Activated B cell treated with CpG ODN at 0.5 μM for 24 hours (primary cell): ENCODE data around the gene TTLL3. TPM values are rescaled to one million over a fixed set of nuclear protein-coding genes. Genes with fewer than 3 reads are reported as not detected.
A peak's percentile ranks its signal among the peaks of the same experiment; 100 is the strongest.

Source experiments
- ATAC-seq: fragments of 200-7000 bp; cut with Tn5 transposase; one replicate; pipeline ENCODE4 v1.10.0; 2021; ENCODE audit warnings: low read depth, mild to moderate bottlenecking, moderate library complexity
- CTCF ChIA-PET: fragments of 350-600 bp; sonication (Branson Sonifier 250); formaldehyde crosslinking; loops from one replicate; lab custom pipeline; 2021; ENCODE audit warnings: antibody characterized with exemption; lab: Charles Lee
- POLR2A ChIA-PET: fragments of 350-600 bp; sonication (Branson Sonifier 250); formaldehyde crosslinking; loops from one replicate; lab custom pipeline; 2021; ENCODE audit warnings: antibody characterized with exemption; lab: Charles Lee
- DNase-seq: peaks from one replicate; pipeline ENCODE4 v3.0.0; 2022
- H3K27ac Mint-ChIP-seq: one replicate; pipeline ENCODE4 v1.8.0; 2020; ENCODE audit warnings: mixed read lengths
- H3K27me3 Mint-ChIP-seq: one replicate; pipeline ENCODE4 v1.8.0; 2021; ENCODE audit warnings: mixed read lengths
- H3K36me3 Mint-ChIP-seq: one replicate; pipeline ENCODE4 v1.8.0; 2021; ENCODE audit warnings: low read depth, mixed read lengths
- H3K4me1 Mint-ChIP-seq: one replicate; pipeline ENCODE4 v1.8.0; 2021; ENCODE audit warnings: mixed read lengths
- H3K4me3 Mint-ChIP-seq: one replicate; pipeline ENCODE4 v1.8.0; 2020; ENCODE audit warnings: mild to moderate bottlenecking, mixed read lengths
- H3K9me3 Mint-ChIP-seq: one replicate; pipeline ENCODE4 v1.8.0; 2020; ENCODE audit warnings: mixed read lengths
- CTCF ChIP-seq: fragments of 200-600 bp; IDR thresholded peaks from one replicate; pipeline ENCODE4 v1.8.0; 2022; ENCODE audit warnings: antibody characterized with exemption, mild to moderate bottlenecking
- intact Hi-C: fragments of 100-400 bp; cut with micrococcal nuclease; formaldehyde crosslinking; loops from one replicate; pipeline ENCODE4 v1.15.1; 2024
- total RNA-seq: library from RNA; stranded (reverse); gene quantifications from 2 replicates; pipeline ENCODE4 v1.2.3, GENCODE V29; 2022

The TTLL3 gene
- total RNA-seq, 1 donor from 2014 or later, result 61.9 TPM

GRCh38 chr3:9793161-9793781 is 16.8 kb upstream of the TTLL3 start:
- Mint-ChIP-seq H3K4me1 (peaks cover 70% of the 10 kb centered on the region), H3K9me3 (no peaks in the 10 kb centered on the region), H3K27ac (peak overlapping the region; percentile 100), H3K36me3 (peaks cover 61% of the 10 kb centered on the region), H3K27me3 (no peaks in the 10 kb centered on the region), H3K4me3 (peak overlapping the region; percentile 99)
- TF ChIP-seq CTCF, result no peak
- DNase-seq (no peak), ATAC-seq (peak; percentile 2)
- CTCF ChIA-PET, result interaction anchor here (1.0 to 1.3 kb wide), 3 partner anchors 11 to 140 kb away, joined by 4 to 8 read pairs (median 7); partner anchors contain the start of gene CRELD1
- intact Hi-C loops, result loop anchor here (2.0 to 10.0 kb wide), 4 partner anchors 140 to 532 kb away; partner anchors contain the start of genes BRK1, CRELD1, EMC3 and SEC13
- POLR2A ChIA-PET, result interaction anchor here (0.6 to 6.2 kb wide), 34 partner anchors 8 to 569 kb away, joined by 3 to 146 read pairs (median 6); partner anchors contain the start of genes BRPF1, CAMK1, CRELD1 and EMC3

GRCh38 chr3:9794400-9794799 is 15.7 kb upstream of the TTLL3 start:
- POLR2A ChIA-PET, result interaction anchor here (0.8 to 6.2 kb wide), 5 partner anchors 12 to 192 kb away, joined by 6 to 146 read pairs (median 106); partner anchors contain the start of genes EMC3, OGG1 and TTLL3

GRCh38 chr3:9795207-9795606 is 14.9 kb upstream of the TTLL3 start:
- ATAC-seq, result peak; percentile 51

More at GRCh38 chr3:9794400-9794799, 15.7 kb upstream of the TTLL3 start:
- Mint-ChIP-seq H3K9me3 (no peaks in the 10 kb centered on the region), H3K27ac (peak overlapping the region; percentile 100), H3K4me1 (peaks cover 70% of the 10 kb centered on the region), H3K27me3 (no peaks in the 10 kb centered on the region), H3K4me3 (peak overlapping the region; percentile 99), H3K36me3 (peaks cover 63% of the 10 kb centered on the region)
- no peak for TF ChIP-seq CTCF
- ATAC-seq (no peak), DNase-seq (no peak)
- CTCF ChIA-PET, result interaction anchor here (1.6 kb wide), 1 partner anchor 44 kb away, joined by 5 read pairs; the partner anchor contains the start of gene OGG1
- intact Hi-C loops, result loop anchor here (5.0 to 10.0 kb wide), 2 partner anchors 323 to 530 kb away; partner anchors contain the start of genes BRK1 and SEC13

GRCh38 chr3:9797196-9797945 is 12.7 kb upstream of the TTLL3 start:
- Mint-ChIP-seq H3K4me1 (peaks cover 49% of the 10 kb centered on the region), H3K36me3 (peaks cover 76% of the 10 kb centered on the region), H3K27ac (peak overlapping the region; percentile 63), H3K4me3 (no peak overlapping the region), H3K9me3 (no peaks in the 10 kb centered on the region), H3K27me3 (no peaks in the 10 kb centered on the region)
- DNase-seq, result no peak
- intact Hi-C loops, result loop anchor here (10.0 kb wide), 1 partner anchor 527 kb away; the partner anchor contains the start of gene SEC13
- ChIA-PET CTCF (interaction anchor here (1.0 kb wide), 1 partner anchor 18 kb away, joined by 5 read pairs; no protein-coding TSS in a partner anchor), POLR2A (interaction anchor here (0.7 to 6.2 kb wide), 2 partner anchors 10 to 12 kb away, joined by 7 to 146 read pairs; partner anchors contain the start of gene TTLL3)
- no peak for ATAC-seq
- TF ChIP-seq CTCF, result no peak

More at GRCh38 chr3:9795207-9795606, 14.9 kb upstream of the TTLL3 start:
- Mint-ChIP-seq H3K4me3 (peak overlapping the region; percentile 99), H3K27me3 (no peaks in the 10 kb centered on the region), H3K36me3 (peaks cover 63% of the 10 kb centered on the region), H3K9me3 (no peaks in the 10 kb centered on the region), H3K4me1 (peaks cover 67% of the 10 kb centered on the region), H3K27ac (peak overlapping the region; percentile 100)
- CTCF ChIA-PET, result interaction anchor here (0.8 to 1.6 kb wide), 7 partner anchors 10 to 291 kb away, joined by 3 to 5 read pairs (median 4); partner anchors contain the start of genes OGG1 and TTLL3
- no peak for DNase-seq
- POLR2A ChIA-PET, result interaction anchor here (0.6 to 6.2 kb wide), 16 partner anchors 9 to 453 kb away, joined by 3 to 146 read pairs (median 4); partner anchors contain the start of genes BRPF1, CRELD1, JAGN1 and MTMR14
- intact Hi-C loops, result loop anchor here (1.0 to 10.0 kb wide), 2 partner anchors 14 to 530 kb away; partner anchors contain the start of gene SEC13
- no peak for TF ChIP-seq CTCF
